Islet of Langerhans (tissue), 1 donor: ENCODE measurements around the gene BICC1.

Experiments used
- FAIRE-seq: peaks from one replicate; lab custom pipeline; 2011; peaks lifted over from hg19 to GRCh38; lab: Jason Lieb, UNC

Gene BICC1

DNA sequence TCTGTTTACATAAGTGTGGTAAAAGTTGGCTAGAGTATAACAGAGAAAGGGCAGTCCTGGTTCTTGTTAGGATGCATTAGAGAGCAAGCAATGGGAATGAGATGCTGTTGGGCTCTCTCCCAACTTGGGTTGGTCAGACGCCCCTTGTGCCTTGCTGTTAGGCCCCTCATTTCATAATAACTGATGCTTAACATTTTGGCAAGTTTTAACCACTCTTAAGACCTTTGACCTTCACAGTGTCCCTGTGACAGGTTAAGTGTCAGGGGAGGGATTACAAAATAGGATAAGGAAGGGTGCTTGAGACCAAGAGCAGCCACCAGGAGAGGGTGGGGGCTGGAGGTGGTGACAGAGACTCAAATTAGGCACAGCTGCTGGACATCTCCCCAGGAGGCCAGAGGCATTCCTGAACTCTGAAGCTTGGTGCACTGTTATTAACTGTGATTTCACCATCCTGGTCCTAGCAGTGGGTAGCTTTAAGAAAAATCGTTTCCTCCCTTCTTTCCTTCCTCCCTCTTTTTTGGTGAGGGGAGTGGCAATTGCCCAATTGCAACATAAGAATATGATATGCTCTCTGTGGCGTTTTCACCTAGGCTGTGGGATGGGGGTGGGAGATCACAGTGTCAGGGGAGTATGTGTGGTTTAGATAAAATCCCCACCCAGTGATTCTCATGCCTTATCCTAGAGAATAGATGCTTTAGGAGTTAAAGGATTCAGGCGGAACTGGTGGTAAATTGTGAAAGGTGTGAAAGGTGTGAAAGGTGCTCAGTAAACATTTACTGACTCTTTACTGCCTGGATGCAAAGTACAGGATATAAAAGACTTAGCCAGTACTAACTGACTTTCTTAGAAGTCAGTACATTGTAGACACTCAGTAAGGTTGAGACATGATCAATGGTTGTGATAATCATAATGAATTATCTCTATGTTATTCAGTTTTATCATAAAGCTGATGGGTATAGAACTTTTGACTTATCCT lies 270.5 kb downstream of the BICC1 start:
- no peak for FAIRE-seq

DNA sequence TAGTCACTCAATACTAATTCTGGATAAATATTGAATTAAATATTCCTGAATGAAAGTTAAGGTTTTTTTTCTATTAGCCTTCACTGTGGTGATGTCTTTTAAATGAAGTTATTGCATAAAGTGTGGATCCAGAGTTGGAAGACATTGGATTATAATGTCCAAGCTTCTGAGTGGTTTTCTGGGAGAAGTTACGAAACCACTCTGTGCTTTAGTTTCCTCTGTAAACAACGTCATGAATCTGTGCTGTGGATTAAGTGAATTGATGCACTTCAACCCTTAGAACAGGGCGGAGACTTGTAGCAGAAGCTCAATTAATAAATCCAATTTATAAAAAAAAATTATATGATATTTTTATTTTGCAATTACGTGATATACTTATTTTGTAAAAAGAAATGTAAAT lies 271.7 kb downstream of the BICC1 start:
- FAIRE-seq, result no peak

DNA sequence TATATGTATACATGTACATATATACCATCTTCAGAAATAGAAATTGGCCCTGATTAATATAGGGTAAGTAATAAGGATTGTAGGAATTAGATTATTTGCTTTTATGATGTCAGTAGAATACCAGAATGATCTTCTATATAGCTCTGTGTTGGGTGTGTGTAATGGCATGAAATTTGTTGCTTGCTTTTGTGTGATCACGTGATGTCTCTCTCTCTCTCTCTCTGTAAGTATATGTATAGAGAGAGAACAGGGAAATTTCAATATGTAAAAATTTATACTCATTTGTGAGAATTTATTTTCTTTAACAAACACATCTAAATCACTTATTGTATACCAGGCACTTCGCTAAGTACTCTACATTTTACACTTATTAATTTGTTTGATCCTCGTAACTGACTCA lies 272.7 kb downstream of the BICC1 start:
- no peak for FAIRE-seq

DNA sequence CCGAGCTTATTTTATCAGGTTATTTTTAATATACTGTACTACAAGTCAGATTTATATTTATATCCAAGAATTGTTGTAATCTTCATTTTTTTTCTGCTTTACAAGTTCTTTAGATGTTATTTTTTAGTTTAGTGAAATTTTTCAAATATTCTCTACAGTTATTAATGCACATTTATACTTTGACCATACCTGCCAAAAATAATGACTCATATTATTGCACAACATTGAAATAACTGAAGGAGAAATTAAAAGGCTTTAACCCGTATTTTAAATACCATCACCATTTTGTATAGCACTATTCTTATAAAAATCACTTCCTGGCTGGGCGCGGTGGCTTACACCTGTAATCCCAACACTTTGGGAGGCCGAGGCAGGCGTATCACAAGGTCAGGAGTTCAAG lies 278.5 kb downstream of the BICC1 start:
- FAIRE-seq, result no peak

DNA sequence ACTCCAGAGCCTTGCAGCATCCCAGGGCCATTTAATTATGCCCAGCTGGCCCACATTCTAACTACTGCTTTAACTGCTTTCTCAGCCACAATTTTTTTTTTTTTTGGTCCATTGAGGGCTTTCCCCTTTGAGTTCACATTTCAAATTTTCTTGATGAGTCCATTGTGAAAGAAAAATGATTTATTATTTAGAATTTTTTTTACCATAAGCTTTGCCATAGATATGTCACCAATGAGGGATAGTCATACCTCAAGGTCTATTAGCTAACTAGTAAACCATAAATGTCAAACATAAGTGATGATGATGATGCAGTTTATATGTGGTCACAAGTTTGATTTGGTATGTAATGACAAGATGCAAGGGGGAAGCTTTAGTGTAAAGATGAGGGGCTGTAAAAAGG lies 282.9 kb downstream of the BICC1 start:
- no peak for FAIRE-seq

DNA sequence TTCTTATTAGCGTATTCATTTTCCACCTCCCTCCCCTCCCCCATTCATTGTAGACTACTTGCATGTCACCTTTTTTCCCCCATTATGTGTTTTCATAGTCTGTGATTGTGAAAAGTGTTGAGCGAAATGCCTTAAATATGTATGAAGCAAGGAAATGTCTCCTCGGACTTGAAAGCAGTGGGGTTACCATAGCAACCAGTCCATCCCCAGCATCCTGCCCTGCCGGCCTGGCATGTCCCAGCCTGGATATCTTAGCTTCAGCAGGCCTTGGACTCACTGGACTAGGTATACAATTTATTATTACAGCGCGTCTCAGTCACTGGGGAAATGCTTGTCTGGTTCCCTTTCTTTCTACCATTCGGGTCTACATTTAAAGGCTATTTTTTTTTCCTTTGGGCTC lies 283.6 kb downstream of the BICC1 start:
- FAIRE-seq, result no peak

DNA sequence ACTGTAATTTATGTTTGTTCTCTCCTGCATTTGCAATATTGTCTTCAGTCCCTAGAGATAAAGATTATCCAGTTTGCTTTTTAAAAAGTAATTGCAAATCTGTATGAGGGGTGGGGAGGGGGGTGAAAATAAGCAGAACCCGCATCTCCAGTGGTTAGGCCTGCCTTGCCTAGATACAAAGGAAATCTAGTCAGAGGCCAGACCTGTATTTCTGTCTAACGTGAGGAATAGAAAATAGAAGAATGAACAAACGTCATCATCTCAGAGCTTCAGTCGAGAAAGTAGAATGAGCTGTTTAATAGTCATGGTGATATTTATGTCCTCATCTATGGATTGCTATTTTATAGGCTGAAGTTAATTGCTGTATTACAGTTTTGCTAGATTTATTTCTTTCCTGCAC lies 284.2 kb downstream of the BICC1 start:
- FAIRE-seq, result no peak

DNA sequence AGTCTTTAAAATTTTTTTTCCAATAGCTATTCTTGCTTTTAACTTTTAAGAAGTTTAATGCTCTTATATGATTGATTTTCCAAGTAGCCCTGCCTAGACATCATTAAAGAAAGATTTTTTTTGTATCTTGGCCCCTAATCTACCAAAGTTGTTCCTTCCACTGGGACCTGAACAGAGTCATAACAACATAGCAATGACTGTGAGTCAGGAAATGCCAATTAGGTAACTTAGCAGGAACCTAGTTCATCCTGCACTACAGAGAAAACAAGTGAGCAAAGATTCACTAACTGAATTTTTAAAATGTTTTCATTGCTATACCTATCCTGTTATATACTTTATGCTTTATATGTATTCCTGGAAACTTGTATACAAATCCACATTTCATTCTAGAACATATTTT lies 284.7 kb downstream of the BICC1 start:
- FAIRE-seq, result no peak

DNA sequence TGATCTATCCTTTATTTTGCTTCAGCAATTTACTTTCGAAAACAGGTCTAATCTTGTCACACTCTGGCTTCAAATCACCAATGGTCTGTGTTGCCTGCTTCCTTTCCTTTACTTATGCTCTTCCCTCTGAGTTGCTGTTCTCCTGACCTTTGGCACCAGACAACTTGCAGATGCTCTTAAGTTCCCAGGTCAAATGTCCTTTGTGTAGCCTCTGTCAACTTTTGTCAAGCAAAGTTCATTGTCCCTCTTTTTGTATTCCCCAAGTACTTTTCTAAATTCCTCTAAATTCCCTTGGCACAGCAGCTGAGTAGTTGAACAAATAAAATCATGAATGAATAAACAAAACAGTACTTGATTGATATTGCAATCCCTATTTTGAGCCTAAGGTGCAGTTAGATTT lies 289.4 kb downstream of the BICC1 start:
- no peak for FAIRE-seq

DNA sequence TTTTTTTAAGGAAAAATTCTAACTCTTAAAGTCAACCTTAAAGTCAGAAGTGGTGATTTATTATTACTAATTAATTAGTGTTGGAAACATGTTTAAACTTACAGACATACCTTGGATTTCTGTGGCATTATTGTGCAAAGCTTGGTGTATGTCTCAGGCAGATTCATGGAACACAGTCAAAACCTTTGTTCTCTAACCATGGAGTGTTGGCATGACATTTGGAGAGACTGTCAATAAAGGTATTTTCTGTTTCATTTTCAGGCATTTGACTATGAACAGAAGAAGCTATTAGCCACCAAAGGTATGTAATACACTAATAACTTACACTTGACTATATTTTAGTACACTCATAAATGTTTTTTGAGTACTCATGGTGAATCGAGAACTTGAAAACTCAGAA lies 293.7 kb downstream of the BICC1 start:
- FAIRE-seq, result no peak

DNA sequence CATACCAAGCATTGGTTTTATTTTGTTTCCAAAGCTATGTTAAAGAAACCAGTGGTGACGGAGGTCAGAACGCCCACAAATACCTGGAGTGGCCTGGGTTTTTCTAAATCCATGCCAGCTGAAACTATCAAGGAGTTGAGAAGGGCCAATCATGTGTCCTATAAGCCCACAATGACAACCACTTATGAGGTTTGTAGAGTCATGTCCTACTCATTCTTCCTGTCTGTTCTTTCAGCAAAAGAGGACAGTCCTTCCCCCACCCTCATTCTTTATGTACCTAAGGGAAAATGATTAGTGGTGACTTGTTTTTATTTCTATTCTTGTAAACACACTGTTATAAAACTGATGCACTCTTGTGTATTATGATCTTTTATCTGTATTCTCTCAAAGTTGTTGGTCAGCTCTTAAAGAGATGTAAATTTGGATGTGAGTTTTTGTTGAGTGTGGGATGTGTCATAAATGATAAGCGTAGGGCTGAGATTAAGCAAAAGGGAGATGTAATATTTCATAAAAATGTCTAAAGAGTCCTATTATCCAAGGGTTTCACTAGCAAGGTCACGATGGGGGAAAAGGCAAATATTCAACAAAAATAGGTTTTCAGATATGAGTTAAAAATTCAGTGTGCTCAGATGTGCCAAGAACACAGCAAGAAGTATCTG lies 294.4 kb downstream of the BICC1 start:
- no peak for FAIRE-seq

DNA sequence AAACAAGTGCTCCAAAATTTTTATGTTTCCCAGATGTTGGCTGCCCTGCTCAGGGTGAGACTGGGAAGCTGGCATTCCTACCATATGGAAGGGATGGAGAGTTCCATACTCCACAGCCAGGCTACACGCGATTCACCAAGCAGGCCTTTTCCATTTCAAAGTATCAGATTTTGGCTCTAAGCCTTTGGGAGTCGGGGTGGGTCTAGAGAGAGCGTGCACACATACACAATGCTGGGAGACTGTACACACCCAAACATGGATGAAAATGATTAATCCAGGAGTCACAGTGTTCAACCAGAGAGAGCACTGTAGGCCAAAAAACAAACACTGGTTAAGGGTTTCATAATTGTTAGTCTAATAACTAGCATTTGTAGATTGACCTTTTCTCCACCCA lies 295.0 kb downstream of the BICC1 start:
- no peak for FAIRE-seq

DNA sequence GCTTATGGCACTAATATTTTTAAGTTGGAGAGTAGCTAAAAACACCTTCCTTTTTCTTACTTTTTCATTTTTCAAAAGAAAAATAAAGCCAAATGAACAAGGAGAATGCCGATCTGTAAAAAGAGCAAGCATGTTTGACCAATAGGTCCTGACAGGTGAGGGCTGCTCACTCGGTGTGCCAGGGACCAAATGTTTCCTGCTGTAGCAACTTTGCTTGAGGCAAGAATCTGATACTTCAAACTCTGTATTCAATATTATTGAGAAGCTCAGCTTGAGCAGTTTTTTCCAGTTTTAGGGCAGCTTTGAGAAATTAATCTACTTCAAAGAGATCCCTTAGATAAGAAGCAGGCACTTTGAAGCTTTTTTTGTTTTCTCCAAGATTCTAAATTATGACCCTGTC lies 298.1 kb downstream of the BICC1 start:
- no peak for FAIRE-seq

DNA sequence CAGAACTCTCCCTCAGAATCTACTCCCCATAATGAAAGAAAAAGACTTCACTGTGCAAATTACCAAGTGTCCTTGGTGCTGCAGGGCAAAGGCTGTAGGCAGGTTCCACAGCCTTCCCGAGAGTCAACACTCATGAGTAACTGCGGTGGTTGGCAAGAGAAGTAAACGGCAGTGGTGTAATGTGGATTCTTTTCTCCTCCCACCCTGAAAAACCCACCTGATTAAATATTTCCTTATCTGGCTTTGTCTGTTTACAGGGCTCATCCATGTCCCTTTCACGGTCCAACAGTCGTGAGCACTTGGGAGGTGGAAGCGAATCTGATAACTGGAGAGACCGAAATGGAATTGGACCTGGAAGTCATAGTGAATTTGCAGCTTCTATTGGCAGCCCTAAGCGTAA lies 300.9 kb downstream of the BICC1 start:
- no peak for FAIRE-seq

DNA sequence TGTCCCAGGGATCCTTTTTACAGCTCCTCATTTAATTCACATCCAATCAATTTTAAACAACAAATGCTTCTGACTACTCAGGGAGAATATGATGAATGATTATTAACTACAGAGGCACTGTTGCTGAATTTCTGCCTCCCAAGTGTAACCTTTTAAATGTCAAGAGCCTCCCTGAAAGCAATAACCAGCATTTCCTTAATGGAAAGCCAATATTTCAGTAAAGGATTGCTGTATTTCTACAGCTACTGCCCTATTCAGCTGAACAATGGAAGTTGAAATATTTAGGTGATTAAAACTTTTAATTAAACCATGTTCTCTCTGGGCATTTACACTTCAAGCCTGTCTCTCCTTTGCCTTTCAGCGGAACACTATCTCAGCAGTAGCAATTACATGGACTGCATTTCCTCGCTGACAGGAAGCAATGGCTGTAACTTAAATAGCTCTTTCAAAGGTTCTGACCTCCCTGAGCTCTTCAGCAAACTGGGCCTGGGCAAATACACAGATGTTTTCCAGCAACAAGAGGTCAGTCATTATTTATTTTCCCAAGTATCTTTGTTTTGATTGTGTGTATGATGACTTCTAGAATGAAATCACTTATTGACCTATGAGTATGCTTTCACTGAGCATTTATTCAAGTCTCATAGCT lies 304.7 kb downstream of the BICC1 start:
- FAIRE-seq, result peak; percentile 21

DNA sequence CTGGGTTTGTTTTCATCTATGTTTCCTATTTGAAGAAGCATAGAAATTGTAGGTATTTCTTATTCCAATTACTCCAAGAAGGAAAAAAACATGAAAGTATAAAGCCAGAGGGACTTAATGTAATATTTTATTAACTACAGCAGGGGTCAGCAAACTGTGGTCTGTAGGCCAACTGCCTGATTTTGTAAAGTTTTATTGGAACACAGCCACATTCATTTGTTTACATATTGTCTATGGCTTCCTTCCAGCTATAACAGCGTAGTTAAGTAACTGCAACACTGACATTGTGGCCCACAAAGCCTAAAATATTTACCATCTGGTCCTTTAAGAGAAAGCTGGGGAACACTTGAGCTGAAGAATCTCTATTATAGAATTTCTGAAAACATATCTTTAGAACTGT lies 306.2 kb downstream of the BICC1 start:
- FAIRE-seq, result peak; percentile 38

DNA sequence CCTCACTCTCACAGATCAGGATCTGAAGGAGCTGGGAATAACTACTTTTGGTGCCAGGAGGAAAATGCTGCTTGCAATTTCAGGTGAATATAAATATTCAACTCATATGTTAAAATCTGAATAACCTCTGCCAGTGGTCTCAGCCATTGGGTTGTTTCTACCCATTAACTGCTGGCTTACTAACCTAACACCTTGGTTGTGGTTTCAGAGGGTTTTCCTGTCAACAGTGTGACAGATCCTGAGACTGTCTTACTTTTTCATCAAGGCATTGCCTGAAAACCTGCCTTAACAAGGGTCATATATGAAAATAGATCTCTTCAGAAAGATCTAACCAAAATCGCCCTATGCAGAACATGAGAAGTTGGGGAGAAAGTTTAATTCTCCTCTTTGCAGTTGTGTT lies 307.7 kb downstream of the BICC1 start:
- FAIRE-seq, result no peak

DNA sequence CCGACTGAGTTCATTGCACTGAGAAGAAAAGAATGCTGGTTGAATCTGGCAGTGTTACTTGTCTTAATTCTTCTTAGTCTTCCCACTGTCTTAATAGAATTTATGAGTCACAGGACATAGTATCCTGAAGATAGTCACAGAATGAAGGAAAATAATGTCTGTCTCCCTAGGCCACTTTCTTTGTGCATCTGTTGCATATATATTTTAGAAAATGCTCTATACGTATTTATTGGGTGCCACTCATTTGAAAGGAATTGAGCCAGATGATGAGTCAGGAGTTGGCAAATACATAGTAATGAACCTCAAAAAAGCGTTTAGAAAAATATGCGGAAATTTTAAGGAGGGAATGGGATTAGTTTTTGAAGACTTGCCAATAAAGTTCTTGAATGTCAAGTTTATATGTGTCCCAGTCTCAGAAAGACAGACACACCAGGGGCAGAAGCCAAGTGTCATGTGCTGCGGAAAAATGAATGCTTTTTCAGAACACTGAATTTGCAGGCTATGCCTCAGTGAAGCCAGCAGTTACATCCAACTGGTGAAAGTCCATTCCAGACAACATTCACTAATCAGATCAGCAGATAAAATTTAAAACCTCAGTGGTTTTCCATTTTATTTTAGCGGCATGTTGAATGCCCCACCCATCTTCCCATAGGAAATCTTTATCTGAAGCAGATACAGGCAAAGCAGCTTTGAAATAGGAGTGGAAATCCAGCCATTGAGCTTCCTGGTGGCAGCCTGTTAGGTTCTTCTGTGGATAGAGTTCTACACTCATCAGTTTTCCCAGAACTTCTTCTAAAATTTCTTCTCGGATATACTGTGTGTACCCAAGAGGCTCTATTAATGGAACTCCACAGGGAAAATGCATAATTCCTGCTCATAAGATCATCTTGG lies 308.4 kb downstream of the BICC1 start:
- FAIRE-seq, result no peak

DNA sequence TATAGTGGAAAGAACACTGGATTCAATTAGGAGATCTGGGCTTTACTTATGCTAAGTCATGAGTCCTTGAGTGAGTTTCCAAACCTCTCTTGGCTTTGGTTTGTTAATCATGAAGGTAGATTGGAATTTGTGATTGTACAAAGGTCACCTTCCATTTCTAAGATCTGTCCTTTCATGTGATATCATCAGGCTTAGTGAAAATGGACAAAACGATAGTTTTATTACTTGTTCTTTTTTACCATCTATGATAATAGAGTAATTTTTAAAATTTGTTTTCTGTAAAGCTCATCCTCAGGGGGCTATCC lies 309.0 kb downstream of the BICC1 start:
- no peak for FAIRE-seq

DNA sequence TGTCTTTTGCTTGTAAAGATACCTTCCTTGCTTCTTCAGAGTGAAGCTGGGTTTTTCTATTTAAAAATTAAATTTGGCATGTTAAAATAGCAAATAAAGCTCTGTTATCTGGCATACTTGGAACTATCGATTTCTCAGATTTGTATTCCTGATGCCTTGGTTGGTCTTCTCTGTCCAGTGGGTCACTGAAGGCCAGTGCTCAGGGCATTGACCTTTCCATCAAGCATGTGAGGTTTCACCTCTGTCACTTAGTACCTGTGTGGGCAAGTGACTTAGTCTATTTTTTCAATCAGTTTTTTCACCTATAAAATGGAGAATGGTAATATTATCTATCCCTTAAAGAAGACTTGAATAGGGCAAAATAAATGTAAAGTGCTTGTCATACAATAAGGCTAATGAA lies 311.3 kb downstream of the BICC1 start:
- no peak for FAIRE-seq

DNA sequence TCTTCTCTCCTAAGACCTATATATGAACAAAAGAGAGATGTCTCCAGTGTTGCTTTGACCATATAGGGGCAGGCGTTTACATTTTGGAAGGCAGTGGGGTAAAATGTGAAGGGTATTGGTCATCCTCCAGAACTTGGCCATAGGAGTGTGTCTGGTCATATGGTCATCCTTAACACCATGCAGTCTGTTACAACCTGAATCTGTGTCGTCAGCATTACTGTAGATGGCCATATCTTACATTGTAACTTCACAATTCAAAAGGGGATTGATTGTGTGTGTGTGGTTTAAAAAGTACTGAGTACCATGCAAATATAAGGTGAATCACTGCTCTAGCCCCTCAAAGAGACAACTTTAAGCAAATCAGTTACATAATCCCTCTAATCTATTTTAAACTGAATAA lies 311.7 kb downstream of the BICC1 start:
- no peak for FAIRE-seq

DNA sequence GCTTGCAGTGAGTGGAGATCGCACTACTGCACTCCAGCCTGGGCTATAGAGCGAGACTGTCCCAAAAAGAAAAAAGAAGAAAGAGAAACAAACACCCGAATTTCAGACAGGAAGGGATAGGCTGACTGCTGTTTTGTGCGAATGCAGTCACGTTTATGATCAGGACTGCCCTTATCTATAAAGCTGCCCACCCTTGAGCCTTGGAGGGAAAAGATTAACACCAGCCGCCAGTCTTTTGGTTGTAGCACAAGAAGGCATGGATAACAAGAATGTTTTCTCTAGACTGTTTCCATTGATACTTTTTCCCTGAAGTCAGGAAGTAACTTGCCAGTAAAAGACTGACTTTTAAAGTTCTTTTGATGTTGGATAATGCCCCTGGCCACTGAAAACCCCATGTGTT lies 314.0 kb downstream of the BICC1 start:
- no peak for FAIRE-seq

DNA sequence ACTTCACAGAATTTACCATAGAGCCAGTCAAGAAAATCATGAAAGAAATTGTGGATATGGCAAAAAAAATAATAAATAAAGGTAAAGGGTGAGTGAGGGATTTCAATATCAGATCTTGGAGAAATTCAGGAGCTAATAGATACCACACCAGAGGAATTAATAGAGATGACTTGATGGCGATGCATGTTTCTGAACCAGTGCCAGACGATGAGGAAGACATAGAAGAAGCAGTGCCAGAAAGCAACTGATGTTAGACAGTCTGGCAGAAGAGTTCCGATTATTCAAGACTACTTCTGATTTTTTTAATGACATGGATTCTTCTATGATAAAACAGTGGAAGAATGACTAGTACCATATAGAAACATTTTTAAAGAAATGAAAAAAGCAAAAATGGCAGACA lies 314.7 kb downstream of the BICC1 start:
- no peak for FAIRE-seq
